DND-41 (cell line): Measurements from ENCODE around the gene CENPS.

Experiments
- EZH2 ChIP-seq: IDR thresholded peaks from 3 replicates; pipeline ENCODE4 v1.6.1; 2012; ENCODE audit warnings: borderline replicate concordance, low read depth, mild to moderate bottlenecking, moderate library complexity, low read length, inconsistent platforms; ENCODE audit not compliant: severe bottlenecking
- TF ChIP-seq, protein P1 (sequence below): IDR thresholded peaks from 2 replicates; pipeline ENCODE4 v1.5.1; 2012; ENCODE audit warnings: borderline replicate concordance, low read length, moderate library complexity, mild to moderate bottlenecking; ENCODE audit not compliant: poor library complexity, severe bottlenecking; ENCODE audit errors: extremely low read depth

DNA sequence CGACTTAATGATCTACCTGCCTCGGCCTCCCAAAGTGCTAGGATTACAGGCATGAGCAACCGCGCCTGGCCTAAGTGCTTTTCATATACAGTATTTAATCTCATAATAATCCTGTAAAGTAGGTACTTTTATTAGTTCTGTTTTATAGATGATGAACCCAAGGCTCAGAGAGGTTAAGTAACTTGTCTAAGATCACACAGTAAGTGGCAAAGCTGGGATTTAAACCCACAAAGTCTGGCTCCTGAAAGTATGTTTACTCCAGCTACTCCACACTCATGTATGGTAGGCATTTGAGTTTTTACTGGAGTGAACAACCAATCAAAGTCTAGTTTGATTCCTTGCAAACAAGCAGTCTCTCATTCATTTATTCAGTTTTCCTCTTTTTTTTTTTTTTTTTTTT is 39.8 kb downstream of the CENPS start:
- TF ChIP-seq, protein P1, sequence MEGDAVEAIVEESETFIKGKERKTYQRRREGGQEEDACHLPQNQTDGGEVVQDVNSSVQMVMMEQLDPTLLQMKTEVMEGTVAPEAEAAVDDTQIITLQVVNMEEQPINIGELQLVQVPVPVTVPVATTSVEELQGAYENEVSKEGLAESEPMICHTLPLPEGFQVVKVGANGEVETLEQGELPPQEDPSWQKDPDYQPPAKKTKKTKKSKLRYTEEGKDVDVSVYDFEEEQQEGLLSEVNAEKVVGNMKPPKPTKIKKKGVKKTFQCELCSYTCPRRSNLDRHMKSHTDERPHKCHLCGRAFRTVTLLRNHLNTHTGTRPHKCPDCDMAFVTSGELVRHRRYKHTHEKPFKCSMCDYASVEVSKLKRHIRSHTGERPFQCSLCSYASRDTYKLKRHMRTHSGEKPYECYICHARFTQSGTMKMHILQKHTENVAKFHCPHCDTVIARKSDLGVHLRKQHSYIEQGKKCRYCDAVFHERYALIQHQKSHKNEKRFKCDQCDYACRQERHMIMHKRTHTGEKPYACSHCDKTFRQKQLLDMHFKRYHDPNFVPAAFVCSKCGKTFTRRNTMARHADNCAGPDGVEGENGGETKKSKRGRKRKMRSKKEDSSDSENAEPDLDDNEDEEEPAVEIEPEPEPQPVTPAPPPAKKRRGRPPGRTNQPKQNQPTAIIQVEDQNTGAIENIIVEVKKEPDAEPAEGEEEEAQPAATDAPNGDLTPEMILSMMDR, result no peak
- TF ChIP-seq EZH2, result no peak
